B cell (primary cell): ENCODE measurements around the gene WNT9B. TPM values are rescaled to one million over a fixed set of nuclear protein-coding genes. Genes with fewer than 3 reads are reported as not detected.

ENCODE experiments used
- ATAC-seq: fragments of 200-7000 bp; cut with Tn5 transposase; one replicate; pipeline ENCODE4 v1.10.0; 2021; ENCODE audit warnings: low read depth, mild to moderate bottlenecking, moderate number of reproducible peaks, moderate library complexity
- CTCF ChIA-PET: fragments of 350-600 bp; sonication (Branson Sonifier 250); formaldehyde crosslinking; loops from one replicate; lab custom pipeline; 2021; ENCODE audit warnings: antibody characterized with exemption, inconsistent platforms; lab: Charles Lee
- POLR2A ChIA-PET: fragments of 350-600 bp; sonication (Branson Sonifier 250); formaldehyde crosslinking; loops from one replicate; lab custom pipeline; 2021; ENCODE audit warnings: antibody characterized with exemption; lab: Charles Lee
- DNase-seq: peaks from one replicate; pipeline ENCODE4 v3.0.0; 2013
- H2AFZ ChIP-seq: 2 replicates; pipeline ENCODE4 v1.6.1; 2012; ENCODE audit warnings: mild to moderate bottlenecking, low read depth, low read length; ENCODE audit not compliant: insufficient read depth, poor library complexity, severe bottlenecking
- H3K27ac ChIP-seq, 2 donors: 1 replicate in 1 of 2; 2 replicates in 1 of 2; pipeline ENCODE4 v1.5.1; 2012 to 2013; ENCODE audit warnings: low read length in 2 of 2, mild to moderate bottlenecking in 2 of 2, moderate library complexity in 1 of 2
- H3K27me3 ChIP-seq, 4 experiments: fragments of 200-600 bp in 1 of 4; sonication (generic) in 1 of 4; replicated peaks in 1 of 4; 1 replicate in 2 of 4; 2 replicates in 2 of 4; pipeline versions ENCODE4 v1.6.1 to v1.7.0; 2013 to 2016; ENCODE audit warnings: low read length in 3 of 4, mild to moderate bottlenecking in 2 of 4, mixed read lengths in 1 of 4, moderate library complexity in 1 of 4; ENCODE audit not compliant: insufficient read depth in 4 of 4, control insufficient read depth in 3 of 4; ENCODE audit errors: control extremely low read depth in 1 of 4
- H3K36me3 ChIP-seq, 2 experiments: replicated peaks in 1 of 2; 1 replicate in 1 of 2; 2 replicates in 1 of 2; pipeline versions ENCODE4 v1.6.1 to v1.7.1; 2013; ENCODE audit warnings: low read length in 1 of 2; ENCODE audit not compliant: insufficient read depth in 2 of 2, control insufficient read depth in 1 of 2; ENCODE audit errors: control extremely low read depth in 1 of 2, extremely low read depth in 1 of 2
- H3K4me1 ChIP-seq, 2 donors: fragments of 200-600 bp in 1 of 2; sonication (generic) in 1 of 2; 1 replicate in 1 of 2; 2 replicates in 1 of 2; pipeline versions ENCODE4 v1.5.1 to v1.6.1; 2013 to 2017; ENCODE audit warnings: low read length in 2 of 2; ENCODE audit not compliant: control insufficient read depth in 2 of 2, insufficient read depth in 2 of 2
- H3K4me2 ChIP-seq: replicated peaks from 2 replicates; pipeline ENCODE3; 2012; ENCODE audit warnings: mild to moderate bottlenecking, low read depth, low read length; ENCODE audit not compliant: poor library complexity, severe bottlenecking
- H3K4me3 ChIP-seq, 5 experiments: fragments of 200-600 bp in 1 of 5; sonication (generic) in 1 of 5; 1 replicate in 3 of 5; 2 replicates in 2 of 5; pipeline versions ENCODE4 v1.5.1 to v1.7.0; 2011 to 2016; ENCODE audit warnings: low read length in 4 of 5, mild to moderate bottlenecking in 4 of 5, low read depth in 2 of 5, control low read depth in 1 of 5, moderate library complexity in 1 of 5; ENCODE audit not compliant: insufficient read depth in 1 of 5; ENCODE audit errors: control extremely low read depth in 1 of 5, extremely low read depth in 1 of 5
- H3K79me2 ChIP-seq: fragments of 200-600 bp; sonication (generic); one replicate; pipeline ENCODE4 v1.6.0; 2016; ENCODE audit warnings: low read length; ENCODE audit not compliant: control insufficient read depth, insufficient read depth
- H3K9ac ChIP-seq: fragments of 200-600 bp; sonication (generic); 2 replicates; pipeline ENCODE4 v1.6.1; 2017; ENCODE audit warnings: mild to moderate bottlenecking, low read length, moderate library complexity
- H3K9me3 ChIP-seq, 3 donors: one replicate each; pipeline versions ENCODE4 v1.6.1 to v1.7.1; 2013; ENCODE audit warnings: low read length in 2 of 3; ENCODE audit not compliant: control insufficient read depth in 2 of 3, insufficient read depth in 1 of 3; ENCODE audit errors: control extremely low read depth in 1 of 3
- H4K20me1 ChIP-seq: 2 replicates; pipeline ENCODE4 v1.6.0; 2012; ENCODE audit warnings: mild to moderate bottlenecking, low read length; ENCODE audit not compliant: insufficient read depth, control insufficient read depth, poor library complexity, severe bottlenecking
- H3K27ac Mint-ChIP-seq: one replicate; pipeline ENCODE4 v1.8.0; 2021; ENCODE audit warnings: mixed read lengths
- H3K27me3 Mint-ChIP-seq: one replicate; pipeline ENCODE4 v1.8.0; 2021; ENCODE audit warnings: mixed read lengths
- H3K4me1 Mint-ChIP-seq: one replicate; pipeline ENCODE4 v1.8.0; 2021; ENCODE audit warnings: mixed read lengths
- H3K4me3 Mint-ChIP-seq: one replicate; pipeline ENCODE4 v1.8.0; 2021; ENCODE audit warnings: mixed read lengths
- H3K9me3 Mint-ChIP-seq: one replicate; pipeline ENCODE4 v1.8.0; 2022; ENCODE audit warnings: mixed read lengths; ENCODE audit not compliant: insufficient read depth
- EZH2 ChIP-seq: IDR thresholded peaks from 2 replicates; pipeline ENCODE4 v1.6.1; 2012; ENCODE audit warnings: borderline replicate concordance, low read depth, mild to moderate bottlenecking, moderate library complexity, low read length; ENCODE audit not compliant: insufficient read depth, poor library complexity, severe bottlenecking
- WGBS: methylation state at CpG from one replicate; pipeline ENCODE4 v1.1.5; 2013; ENCODE audit warnings: missing lambda C conversion rate; ENCODE audit not compliant: insufficient coverage; 5-methylcytosine and 5-hydroxymethylcytosine counted together
- intact Hi-C: fragments of 100-400 bp; cut with micrococcal nuclease; formaldehyde crosslinking; loops from one replicate; pipeline ENCODE4 v1.10.0; 2022
- polyA plus RNA-seq: library from polyadenylated mRNA; depleted of rRNA; stranded (reverse); fragments of >200 nt; gene quantifications from 2 replicates; pipeline ENCODE4 v1.2.3, GENCODE V29; 2012
- total RNA-seq, 2 donors: library from RNA; stranded (reverse); fragments of 120-200 nt in 1 of 2; gene quantifications; 1 replicate in 1 of 2; 2 replicates in 1 of 2; pipeline versions ENCODE4 v1.2.3 to v1.2.4, GENCODE V29; 2013 to 2022
- TF ChIP-seq, protein P1 (sequence below): fragments of 200-600 bp; IDR thresholded peaks from one replicate; pipeline ENCODE4 v1.8.0; 2022; ENCODE audit warnings: antibody characterized with exemption, mild to moderate bottlenecking

The WNT9B gene
- total and polyA plus RNA-seq, 2 donors (not counting 1 experiment from before 2014, with no cell fraction given): not detected

GRCh38 chr17:46901291-46901690 lies 49.9 kb downstream of the WNT9B start:
- TF ChIP-seq EZH2: no peak
- TF ChIP-seq, protein P1, sequence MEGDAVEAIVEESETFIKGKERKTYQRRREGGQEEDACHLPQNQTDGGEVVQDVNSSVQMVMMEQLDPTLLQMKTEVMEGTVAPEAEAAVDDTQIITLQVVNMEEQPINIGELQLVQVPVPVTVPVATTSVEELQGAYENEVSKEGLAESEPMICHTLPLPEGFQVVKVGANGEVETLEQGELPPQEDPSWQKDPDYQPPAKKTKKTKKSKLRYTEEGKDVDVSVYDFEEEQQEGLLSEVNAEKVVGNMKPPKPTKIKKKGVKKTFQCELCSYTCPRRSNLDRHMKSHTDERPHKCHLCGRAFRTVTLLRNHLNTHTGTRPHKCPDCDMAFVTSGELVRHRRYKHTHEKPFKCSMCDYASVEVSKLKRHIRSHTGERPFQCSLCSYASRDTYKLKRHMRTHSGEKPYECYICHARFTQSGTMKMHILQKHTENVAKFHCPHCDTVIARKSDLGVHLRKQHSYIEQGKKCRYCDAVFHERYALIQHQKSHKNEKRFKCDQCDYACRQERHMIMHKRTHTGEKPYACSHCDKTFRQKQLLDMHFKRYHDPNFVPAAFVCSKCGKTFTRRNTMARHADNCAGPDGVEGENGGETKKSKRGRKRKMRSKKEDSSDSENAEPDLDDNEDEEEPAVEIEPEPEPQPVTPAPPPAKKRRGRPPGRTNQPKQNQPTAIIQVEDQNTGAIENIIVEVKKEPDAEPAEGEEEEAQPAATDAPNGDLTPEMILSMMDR: no peak
- Histone ChIP-seq H3K9ac (no peak overlapping the region), H2AFZ (no peak overlapping the region), H3K4me1 (no peaks in the 10 kb centered on the region), H3K36me3 (no peaks in the 10 kb centered on the region), H3K9me3 (peaks cover 0 to 5% (median 4%) of the 10 kb centered on the region in 3 donors), H3K4me3 (no peak overlapping the region), H4K20me1 (no peaks in the 10 kb centered on the region), H3K27ac (no peak overlapping the region), H3K27me3 (peaks cover 0 to 8% (median 0%) of the 10 kb centered on the region in 4 experiments), H3K4me2 (no peak overlapping the region), H3K79me2 (no peaks in the 10 kb centered on the region)
- DNase-seq (no peak), ATAC-seq (no peak)
- CTCF ChIA-PET: no interaction called here
- Mint-ChIP-seq H3K27me3 (peaks cover 35% of the 10 kb centered on the region), H3K27ac (no peak overlapping the region), H3K4me3 (no peak overlapping the region), H3K9me3 (no peaks in the 10 kb centered on the region), H3K4me1 (peaks cover 2% of the 10 kb centered on the region)
- intact Hi-C loops: no loop called here
- 95% methylated on average over 9 of the region's 9 CpGs for WGBS
- POLR2A ChIA-PET: no interaction called here

GRCh38 chr17:46903762-46904672 lies 52.6 kb downstream of the WNT9B start:
- DNase-seq: no peak
- ChIA-PET POLR2A (no interaction called here), CTCF (no interaction called here)
- H3K4me3 ChIP-seq: no peak overlapping the region
- 92% methylated on average over 4 of the region's 4 CpGs for WGBS
- H3K4me1 Mint-ChIP-seq: peaks cover 2% of the 10 kb centered on the region
- peaks cover 0 to 3% (median under 1%) of the 10 kb centered on the region in 3 donors for H3K9me3 ChIP-seq
- no peaks in the 10 kb centered on the region for H3K36me3 ChIP-seq
- no peaks in the 10 kb centered on the region for H3K79me2 ChIP-seq
- H3K4me2 ChIP-seq: no peak overlapping the region
- no peaks in the 10 kb centered on the region for H4K20me1 ChIP-seq
- H3K9me3 Mint-ChIP-seq: no peaks in the 10 kb centered on the region
- peaks cover 0 to 6% (median under 1%) of the 10 kb centered on the region in 4 experiments for H3K27me3 ChIP-seq
- no peak for ATAC-seq
- no peak overlapping the region for H3K27ac ChIP-seq
- TF ChIP-seq, protein P1: no peak
- TF ChIP-seq EZH2: no peak
- no peak overlapping the region for H2AFZ ChIP-seq
- no peak overlapping the region for H3K9ac ChIP-seq
- no peak overlapping the region for H3K4me3 Mint-ChIP-seq
- no peak overlapping the region for H3K27ac Mint-ChIP-seq
- H3K27me3 Mint-ChIP-seq: peaks cover 26% of the 10 kb centered on the region
- no peaks in the 10 kb centered on the region for H3K4me1 ChIP-seq
- intact Hi-C loops: no loop called here
